ENCODE data around the gene ZNF648.

Gene ZNF648

GRCh38 chr1:182041615-182042014 lies 19.9 kb downstream of the ZNF648 start:
- Histone ChIP-seq H3K4me3 (ENCODE audit: low read depth in 1 of 2, low read length in 2 of 2) (no peak overlapping the region), H3K4me2 (ENCODE audit: insufficient read depth, low read length) (no peak overlapping the region), H4K20me1 (ENCODE audit: insufficient read depth, low read length) (no peaks in the 10 kb centered on the region), H3K27ac (ENCODE audit: low read length) (no peak overlapping the region), H3K79me2 (ENCODE audit: insufficient read depth, low read length) (no peaks in the 10 kb centered on the region), H3K9ac (ENCODE audit: low read depth, low read length) (no peak overlapping the region), H3K9me3 (ENCODE audit: insufficient read depth, low read length, severe bottlenecking) (peaks cover 11% of the 10 kb centered on the region), H3K36me3 (ENCODE audit: insufficient read depth, low read length) (no peaks in the 10 kb centered on the region), H3K27me3 (ENCODE audit: insufficient read depth, low read length, poor library complexity) (no peaks in the 10 kb centered on the region), H3K4me1 (ENCODE audit: insufficient read depth, low read length) (peaks cover 6% of the 10 kb centered on the region), H2AFZ (ENCODE audit: low read depth, low read length) (no peak overlapping the region)
- DNase-seq (no peak), ATAC-seq (ENCODE audit: insufficient read depth, low read depth) (no peak)
- TF ChIP-seq, protein P1, sequence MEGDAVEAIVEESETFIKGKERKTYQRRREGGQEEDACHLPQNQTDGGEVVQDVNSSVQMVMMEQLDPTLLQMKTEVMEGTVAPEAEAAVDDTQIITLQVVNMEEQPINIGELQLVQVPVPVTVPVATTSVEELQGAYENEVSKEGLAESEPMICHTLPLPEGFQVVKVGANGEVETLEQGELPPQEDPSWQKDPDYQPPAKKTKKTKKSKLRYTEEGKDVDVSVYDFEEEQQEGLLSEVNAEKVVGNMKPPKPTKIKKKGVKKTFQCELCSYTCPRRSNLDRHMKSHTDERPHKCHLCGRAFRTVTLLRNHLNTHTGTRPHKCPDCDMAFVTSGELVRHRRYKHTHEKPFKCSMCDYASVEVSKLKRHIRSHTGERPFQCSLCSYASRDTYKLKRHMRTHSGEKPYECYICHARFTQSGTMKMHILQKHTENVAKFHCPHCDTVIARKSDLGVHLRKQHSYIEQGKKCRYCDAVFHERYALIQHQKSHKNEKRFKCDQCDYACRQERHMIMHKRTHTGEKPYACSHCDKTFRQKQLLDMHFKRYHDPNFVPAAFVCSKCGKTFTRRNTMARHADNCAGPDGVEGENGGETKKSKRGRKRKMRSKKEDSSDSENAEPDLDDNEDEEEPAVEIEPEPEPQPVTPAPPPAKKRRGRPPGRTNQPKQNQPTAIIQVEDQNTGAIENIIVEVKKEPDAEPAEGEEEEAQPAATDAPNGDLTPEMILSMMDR (IDR thresholded peaks at IDR 0.05; ENCODE audit: borderline replicate concordance, extremely low read depth, low read length, poor library complexity, severe bottlenecking), result no peak
- TF ChIP-seq EZH2 (IDR thresholded peaks at IDR 0.05; ENCODE audit: borderline replicate concordance, low read depth, low read length, severe bottlenecking), result no peak

GRCh38 chr1:182038220-182038619 lies 23.3 kb downstream of the ZNF648 start:
- Histone ChIP-seq H3K4me3 (ENCODE audit: low read depth in 1 of 2, low read length in 2 of 2) (no peak overlapping the region), H3K4me1 (ENCODE audit: insufficient read depth, low read length) (peaks cover 10% of the 10 kb centered on the region), H3K79me2 (ENCODE audit: insufficient read depth, low read length) (no peaks in the 10 kb centered on the region), H3K9ac (ENCODE audit: low read depth, low read length) (no peak overlapping the region), H3K27ac (ENCODE audit: low read length) (no peak overlapping the region), H3K36me3 (ENCODE audit: insufficient read depth, low read length) (no peaks in the 10 kb centered on the region), H3K4me2 (ENCODE audit: insufficient read depth, low read length) (no peak overlapping the region), H2AFZ (ENCODE audit: low read depth, low read length) (no peak overlapping the region), H4K20me1 (ENCODE audit: insufficient read depth, low read length) (no peaks in the 10 kb centered on the region), H3K27me3 (ENCODE audit: insufficient read depth, low read length, poor library complexity) (no peaks in the 10 kb centered on the region), H3K9me3 (ENCODE audit: insufficient read depth, low read length, severe bottlenecking) (no peaks in the 10 kb centered on the region)
- no peak for TF ChIP-seq EZH2 (IDR thresholded peaks at IDR 0.05; ENCODE audit: borderline replicate concordance, low read depth, low read length, severe bottlenecking)
- TF ChIP-seq, protein P1 (IDR thresholded peaks at IDR 0.05; ENCODE audit: borderline replicate concordance, extremely low read depth, low read length, poor library complexity, severe bottlenecking), result no peak
- DNase-seq (no peak), ATAC-seq (ENCODE audit: insufficient read depth, low read depth) (no peak)

DNA sequence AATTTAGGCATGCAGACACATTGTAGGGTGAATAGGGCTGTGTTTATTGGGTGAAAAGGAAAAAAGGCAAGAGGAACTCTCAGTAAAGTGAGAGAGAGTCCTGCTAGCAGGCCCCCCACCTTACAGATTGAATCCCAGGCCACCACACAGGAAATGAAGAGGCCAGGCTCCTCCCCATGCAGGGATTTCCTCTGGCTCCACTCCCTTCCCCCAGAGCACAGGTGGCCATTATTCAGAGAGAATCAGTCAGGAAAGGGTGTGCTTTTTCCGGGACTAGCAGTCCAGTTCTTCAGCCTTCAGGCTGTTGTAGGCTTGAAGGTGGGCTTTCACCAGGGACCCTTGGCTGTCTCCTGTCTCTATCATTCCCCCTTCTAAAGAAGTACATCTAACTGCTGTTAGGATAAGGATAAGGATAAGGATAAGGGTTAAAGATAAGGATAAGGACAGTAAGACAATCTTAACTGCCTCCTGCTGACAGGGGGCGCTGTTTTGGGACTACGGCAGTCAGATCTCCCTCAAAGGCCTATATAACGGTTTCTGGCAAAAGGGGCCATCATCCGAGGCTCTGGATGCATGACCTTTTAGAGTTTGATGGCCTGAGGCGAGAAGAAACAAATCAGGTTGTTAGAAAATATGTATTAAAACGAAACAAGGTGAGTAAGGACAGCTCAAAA lies 26.3 kb downstream of the ZNF648 start:
- TF ChIP-seq, protein P1 (IDR thresholded peaks at IDR 0.05; ENCODE audit: borderline replicate concordance, extremely low read depth, low read length, poor library complexity, severe bottlenecking), result peak; percentile 59
- no peak for TF ChIP-seq EZH2 (IDR thresholded peaks at IDR 0.05; ENCODE audit: borderline replicate concordance, low read depth, low read length, severe bottlenecking)
- peak; percentile 49 for DNase-seq
- 0 out of 2 replicates have a peak overlapping the region, but pooled peaks have one; percentile 20 for H3K4me2 ChIP-seq (ENCODE audit: insufficient read depth, low read length)
- no peaks in the 10 kb centered on the region for H3K27me3 ChIP-seq (ENCODE audit: insufficient read depth, low read length, poor library complexity)
- H3K9ac ChIP-seq (ENCODE audit: low read depth, low read length), result no peak overlapping the region
- no peak overlapping the region for H3K4me3 ChIP-seq (ENCODE audit: low read depth in 1 of 2, low read length in 2 of 2)
- 0 out of 2 replicates have a peak overlapping the region, but pooled peaks have one; percentile 52 for H2AFZ ChIP-seq (ENCODE audit: low read depth, low read length)
- H3K36me3 ChIP-seq (ENCODE audit: insufficient read depth, low read length), result no peaks in the 10 kb centered on the region
- H3K79me2 ChIP-seq (ENCODE audit: insufficient read depth, low read length), result no peaks in the 10 kb centered on the region
- no peaks in the 10 kb centered on the region for H4K20me1 ChIP-seq (ENCODE audit: insufficient read depth, low read length)
- H3K9me3 ChIP-seq (ENCODE audit: insufficient read depth, low read length, severe bottlenecking), result no peaks in the 10 kb centered on the region
- H3K27ac ChIP-seq (ENCODE audit: low read length), result no peak overlapping the region
- peak; percentile 79 for ATAC-seq (ENCODE audit: insufficient read depth, low read depth)
- peaks cover 13% of the 10 kb centered on the region for H3K4me1 ChIP-seq (ENCODE audit: insufficient read depth, low read length)
